ENCODE measurements around the gene CUX1.

DNA sequence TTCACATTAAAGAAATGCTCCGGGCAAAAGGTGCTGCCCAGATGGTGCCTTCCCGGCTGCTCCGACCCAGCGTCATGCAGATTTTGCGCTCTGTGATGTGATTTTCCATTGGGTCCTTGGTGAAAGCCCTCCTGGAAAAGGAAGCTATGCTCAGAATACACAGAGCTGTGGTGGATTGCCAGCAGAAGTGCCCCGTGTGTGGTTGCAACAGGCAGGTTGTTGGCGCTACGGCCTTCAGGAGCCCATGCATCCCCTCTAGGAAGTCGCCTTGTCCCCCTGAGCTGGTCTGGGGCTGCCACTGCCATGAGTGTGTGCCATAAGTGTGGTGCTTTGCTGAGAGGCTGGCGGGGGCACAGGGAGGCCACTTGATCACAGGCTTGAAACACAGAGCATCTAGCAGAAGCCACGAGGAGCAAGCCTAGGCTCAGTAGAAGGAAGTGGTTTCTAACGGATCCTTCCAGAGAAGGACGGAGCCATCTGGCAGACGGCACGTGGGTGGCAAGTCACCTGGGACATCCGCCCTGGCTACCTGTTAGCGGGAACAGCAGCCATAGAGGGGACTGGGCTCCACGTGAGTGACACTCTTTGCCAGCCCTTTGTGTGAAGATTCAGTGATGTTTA is 210.9 kb downstream of the CUX1 start:
- TF ChIP-seq, protein P1, sequence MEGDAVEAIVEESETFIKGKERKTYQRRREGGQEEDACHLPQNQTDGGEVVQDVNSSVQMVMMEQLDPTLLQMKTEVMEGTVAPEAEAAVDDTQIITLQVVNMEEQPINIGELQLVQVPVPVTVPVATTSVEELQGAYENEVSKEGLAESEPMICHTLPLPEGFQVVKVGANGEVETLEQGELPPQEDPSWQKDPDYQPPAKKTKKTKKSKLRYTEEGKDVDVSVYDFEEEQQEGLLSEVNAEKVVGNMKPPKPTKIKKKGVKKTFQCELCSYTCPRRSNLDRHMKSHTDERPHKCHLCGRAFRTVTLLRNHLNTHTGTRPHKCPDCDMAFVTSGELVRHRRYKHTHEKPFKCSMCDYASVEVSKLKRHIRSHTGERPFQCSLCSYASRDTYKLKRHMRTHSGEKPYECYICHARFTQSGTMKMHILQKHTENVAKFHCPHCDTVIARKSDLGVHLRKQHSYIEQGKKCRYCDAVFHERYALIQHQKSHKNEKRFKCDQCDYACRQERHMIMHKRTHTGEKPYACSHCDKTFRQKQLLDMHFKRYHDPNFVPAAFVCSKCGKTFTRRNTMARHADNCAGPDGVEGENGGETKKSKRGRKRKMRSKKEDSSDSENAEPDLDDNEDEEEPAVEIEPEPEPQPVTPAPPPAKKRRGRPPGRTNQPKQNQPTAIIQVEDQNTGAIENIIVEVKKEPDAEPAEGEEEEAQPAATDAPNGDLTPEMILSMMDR (IDR thresholded peaks at IDR 0.05), result no peak
- no peak for TF ChIP-seq POLR2A (IDR thresholded peaks at IDR 0.05)
